ENCODE data around the gene CDH8.

DNA sequence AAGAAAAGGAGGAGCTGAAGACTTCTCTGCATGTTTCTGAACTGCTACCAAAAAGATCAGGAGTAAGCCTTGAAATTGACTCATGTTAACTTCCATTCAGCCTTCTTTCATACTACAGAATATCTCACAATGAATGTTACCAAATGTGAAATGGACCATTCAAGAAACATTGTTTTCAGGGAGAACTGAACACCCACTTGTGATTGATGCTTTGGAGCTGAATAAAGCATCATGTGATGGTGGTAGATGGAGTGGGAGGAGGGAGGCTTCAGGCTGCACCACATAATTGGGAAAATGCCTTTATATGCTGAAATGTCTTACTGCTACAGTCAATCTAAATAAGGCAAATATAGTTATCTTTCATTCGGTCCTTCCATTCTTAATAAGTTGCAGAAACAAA is 127.8 kb downstream of the CDH8 start:
- TF ChIP-seq, protein P1, sequence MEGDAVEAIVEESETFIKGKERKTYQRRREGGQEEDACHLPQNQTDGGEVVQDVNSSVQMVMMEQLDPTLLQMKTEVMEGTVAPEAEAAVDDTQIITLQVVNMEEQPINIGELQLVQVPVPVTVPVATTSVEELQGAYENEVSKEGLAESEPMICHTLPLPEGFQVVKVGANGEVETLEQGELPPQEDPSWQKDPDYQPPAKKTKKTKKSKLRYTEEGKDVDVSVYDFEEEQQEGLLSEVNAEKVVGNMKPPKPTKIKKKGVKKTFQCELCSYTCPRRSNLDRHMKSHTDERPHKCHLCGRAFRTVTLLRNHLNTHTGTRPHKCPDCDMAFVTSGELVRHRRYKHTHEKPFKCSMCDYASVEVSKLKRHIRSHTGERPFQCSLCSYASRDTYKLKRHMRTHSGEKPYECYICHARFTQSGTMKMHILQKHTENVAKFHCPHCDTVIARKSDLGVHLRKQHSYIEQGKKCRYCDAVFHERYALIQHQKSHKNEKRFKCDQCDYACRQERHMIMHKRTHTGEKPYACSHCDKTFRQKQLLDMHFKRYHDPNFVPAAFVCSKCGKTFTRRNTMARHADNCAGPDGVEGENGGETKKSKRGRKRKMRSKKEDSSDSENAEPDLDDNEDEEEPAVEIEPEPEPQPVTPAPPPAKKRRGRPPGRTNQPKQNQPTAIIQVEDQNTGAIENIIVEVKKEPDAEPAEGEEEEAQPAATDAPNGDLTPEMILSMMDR (IDR thresholded peaks at IDR 0.05), result no peak
- TF ChIP-seq POLR2A (IDR thresholded peaks at IDR 0.05), result no peak
- TF ChIP-seq EP300 (IDR thresholded peaks at IDR 0.05), result no peak
